ENCODE data around the gene EXOC4.

- TF ChIP-seq CTCF (IDR thresholded peaks at IDR 0.05 in 4 of 5, conservative IDR thresholded peaks at IDR 0.05 in 1 of 5) (no peak), POLR2A (IDR thresholded peaks at IDR 0.05) (no peak)
Observed at GRCh38 chr7:134084488-134085144, 831.7 kb downstream of the EXOC4 start.

Data from gastrocnemius medialis (tissue), 4 donors.